NCI-H524 treated with DMSO at 0.1 percent for 48 hours (cell line): ENCODE results near the gene RGS13.
"Not testable (repeated sequence)": the region's sequence is repeated elsewhere in the genome, so short reads cannot be mapped to it uniquely, and the experiment has no call there.

Source experiments
- DNase-seq: peaks from one replicate; lab custom pipeline; 2025; lab: John Stamatoyannopoulos, UW

Gene RGS13

DNA sequence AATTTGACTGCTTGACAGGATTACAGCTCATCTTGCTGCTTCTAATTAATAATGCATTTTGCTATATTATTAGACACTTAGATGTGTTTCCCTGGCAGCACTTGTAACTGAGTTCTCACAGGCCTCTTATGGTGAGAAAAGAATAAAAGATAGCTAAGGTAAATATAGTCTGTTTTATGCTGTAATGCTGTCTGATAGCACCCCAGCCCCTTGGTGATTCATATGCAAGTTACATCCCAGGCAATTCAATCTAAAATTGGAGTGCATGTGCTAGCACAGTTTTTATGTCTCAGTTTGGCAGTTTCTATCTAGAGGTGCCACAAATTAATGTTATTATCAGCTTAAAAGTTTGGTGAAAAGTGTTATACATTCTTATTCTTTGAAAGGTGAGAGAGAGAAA is 42.2 kb downstream of the RGS13 start:
- no peak for DNase-seq

DNA sequence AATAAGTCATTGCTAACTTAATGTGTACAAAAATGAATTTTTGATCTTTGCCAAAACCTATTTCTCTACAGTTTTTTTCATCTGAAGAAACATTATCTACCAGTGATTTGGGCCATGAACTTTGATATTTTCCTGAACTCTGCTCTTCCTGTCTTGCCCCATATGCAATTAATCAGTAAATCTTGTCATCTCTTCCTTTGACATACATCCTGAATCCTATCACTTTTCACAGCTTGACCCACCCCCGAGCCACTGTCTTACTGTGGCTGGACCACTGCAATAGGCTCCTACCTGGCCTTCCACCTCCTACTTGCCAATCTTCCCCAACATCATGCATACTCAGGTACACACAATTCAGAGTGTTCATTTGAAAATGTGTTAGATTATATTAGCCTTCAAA is 46.4 kb downstream of the RGS13 start:
- no peak for DNase-seq

DNA sequence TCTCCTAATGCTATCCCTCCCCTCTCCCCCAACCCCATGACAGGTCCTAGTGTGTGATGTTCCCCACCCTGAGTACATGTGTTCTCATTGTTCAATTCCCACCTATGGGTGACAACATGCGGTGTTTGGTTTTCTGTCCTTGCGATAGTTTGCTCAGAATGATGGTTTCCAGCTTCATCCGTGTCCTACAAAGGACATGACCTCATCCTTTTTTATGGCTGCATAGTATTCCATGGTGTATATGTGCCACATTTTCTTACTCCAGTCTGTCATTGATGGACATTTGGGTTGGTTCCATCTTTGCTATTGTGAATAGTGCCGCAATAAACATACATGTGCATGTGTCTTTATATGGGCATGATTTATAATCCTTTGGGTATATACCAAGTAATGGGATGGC is 47.1 kb downstream of the RGS13 start:
- DNase-seq: not testable (repeated sequence)

DNA sequence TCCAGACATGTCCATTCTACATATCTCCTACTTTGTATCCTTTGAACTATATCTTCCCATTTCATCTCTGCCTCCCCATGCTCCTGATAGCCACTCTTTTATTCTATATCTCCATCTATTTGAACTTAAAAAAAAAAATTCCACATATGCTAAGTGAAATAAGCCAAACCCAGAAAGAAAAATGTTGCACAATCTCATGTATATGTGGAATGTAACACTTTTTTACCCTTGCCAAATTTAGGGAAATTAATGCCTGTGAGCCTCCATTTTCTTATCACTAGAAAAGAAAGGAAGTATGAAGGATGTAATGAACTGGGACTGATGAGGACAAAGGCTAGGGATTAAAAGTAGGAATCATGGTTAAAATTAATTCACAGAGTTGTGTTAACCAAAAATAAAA is 53.5 kb downstream of the RGS13 start:
- no peak for DNase-seq

DNA sequence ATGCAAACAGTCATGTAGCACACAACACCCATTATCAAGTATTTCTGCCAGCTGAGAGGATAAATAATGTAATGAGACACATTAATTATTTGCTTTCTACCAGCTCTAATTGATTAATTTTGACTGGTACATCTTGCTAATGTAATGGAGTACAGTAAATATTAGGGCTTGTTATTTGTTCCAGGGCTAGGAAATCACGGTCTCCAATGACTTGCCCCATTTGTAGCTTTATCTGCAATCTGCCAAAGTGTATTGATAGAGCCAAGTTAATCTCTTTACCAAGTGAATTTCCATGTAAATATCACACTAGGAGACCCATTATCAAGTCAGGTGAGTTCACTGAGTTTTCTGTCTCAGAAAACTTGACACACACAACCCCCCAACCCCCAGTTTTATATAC is 55.1 kb downstream of the RGS13 start:
- no peak for DNase-seq

DNA sequence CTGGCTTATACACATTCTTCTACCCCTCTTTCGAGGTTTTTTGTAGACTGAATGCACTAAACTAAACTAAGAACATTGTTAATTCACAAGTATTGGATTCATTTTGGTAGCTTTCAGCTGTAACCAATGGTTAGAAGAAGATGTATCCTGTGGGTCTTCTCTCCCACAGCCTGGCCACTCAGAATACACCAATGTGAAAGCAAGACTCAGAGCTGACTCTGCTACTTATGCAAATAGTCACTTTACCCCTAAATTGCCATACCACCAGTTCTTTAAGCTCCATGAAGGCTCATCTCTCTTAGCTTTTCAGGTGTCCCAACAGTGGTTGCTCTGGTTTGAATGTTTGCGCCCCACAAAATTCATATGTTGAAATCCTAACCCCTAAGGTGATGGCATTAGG is 60.1 kb downstream of the RGS13 start:
- DNase-seq: no peak

DNA sequence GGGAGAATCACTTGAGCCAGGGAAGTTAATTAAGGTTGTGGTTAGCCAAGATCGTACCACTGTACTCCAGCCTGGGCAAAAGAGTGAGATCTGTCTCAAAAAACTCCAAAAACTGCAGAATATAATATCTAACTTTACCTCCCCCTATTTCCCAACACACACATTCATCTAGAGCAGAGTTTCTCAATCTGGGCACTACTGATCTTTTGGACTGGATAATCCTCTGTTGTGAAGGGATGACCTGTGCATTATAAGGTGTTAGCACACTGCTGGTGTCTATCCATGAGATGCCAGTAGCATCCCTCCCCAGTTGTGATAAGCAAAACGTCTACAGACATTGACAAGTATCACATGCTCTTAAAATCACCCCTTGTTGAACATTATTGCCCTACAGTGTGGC is 61.8 kb downstream of the RGS13 start:
- DNase-seq: no peak

DNA sequence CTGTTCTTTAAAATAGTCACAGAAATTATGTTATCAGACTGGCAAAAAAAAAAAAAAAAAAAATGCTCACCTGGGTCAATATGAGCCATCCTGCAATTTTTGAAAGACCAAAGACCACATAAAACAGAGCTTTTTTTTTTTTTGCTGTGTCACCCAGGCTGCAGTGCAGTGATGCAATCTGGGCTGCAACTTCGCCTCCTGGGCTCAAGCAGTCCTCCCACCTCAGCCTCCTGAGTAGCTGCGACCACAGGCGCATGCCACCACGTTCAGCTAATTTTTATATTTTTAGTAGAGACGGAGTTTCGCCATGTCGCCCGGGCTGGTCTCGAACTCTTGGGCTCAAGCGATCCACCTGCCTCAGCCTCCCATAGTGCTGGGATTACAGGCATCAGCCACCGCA is 62.8 kb downstream of the RGS13 start:
- no peak for DNase-seq

DNA sequence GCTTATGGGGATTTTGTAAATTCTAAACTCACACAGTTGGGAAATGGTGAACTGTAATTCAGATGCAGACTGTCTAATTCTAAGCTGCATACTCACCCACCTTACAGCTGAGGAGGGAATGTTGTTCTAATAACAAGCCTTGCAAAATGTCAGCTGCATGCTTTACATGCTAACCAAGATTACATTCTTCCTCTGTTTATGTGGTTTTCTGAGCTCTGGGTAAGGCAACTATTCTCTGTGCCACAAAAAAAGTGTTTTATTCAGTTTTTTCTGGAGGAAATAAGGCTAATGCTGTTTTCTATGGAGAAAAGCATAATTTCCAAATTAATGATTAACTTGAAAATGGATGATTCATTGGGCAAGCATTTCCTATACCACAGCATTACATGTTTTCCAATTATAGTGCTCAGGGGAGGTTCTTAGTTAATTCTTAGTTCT is 64.9 kb downstream of the RGS13 start:
- DNase-seq: no peak

DNA sequence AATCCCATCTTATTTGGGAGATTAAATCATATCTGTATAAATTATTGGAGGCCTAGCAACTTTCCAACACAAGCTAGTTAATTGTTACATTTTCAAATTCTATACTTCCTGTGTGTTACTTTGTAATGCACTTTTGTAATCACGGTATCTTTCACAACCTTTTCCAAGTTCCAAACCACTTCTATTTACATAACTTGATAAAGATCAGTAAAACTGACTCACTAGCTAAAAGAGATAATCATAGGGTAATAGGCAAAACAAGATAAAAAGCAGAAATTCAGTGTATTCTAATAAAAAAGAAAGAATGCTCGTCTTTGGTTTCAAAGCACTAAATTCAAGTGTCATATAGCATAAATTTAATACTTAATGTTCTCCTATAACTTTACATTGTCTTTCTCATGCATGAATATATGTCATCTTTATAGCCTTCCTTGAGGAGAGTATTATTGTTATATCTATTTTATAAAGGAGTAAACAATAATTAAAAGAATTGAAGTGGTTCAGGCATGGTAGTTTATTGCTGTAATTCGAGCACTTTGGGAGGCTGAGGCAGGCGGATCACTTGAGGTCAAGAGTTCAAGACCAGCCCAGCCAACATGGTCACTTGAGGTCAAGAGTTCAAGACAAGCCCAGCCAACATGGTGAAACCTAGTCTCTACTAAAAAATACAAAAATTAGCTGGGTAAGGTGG is 66.4 kb downstream of the RGS13 start:
- no peak for DNase-seq

DNA sequence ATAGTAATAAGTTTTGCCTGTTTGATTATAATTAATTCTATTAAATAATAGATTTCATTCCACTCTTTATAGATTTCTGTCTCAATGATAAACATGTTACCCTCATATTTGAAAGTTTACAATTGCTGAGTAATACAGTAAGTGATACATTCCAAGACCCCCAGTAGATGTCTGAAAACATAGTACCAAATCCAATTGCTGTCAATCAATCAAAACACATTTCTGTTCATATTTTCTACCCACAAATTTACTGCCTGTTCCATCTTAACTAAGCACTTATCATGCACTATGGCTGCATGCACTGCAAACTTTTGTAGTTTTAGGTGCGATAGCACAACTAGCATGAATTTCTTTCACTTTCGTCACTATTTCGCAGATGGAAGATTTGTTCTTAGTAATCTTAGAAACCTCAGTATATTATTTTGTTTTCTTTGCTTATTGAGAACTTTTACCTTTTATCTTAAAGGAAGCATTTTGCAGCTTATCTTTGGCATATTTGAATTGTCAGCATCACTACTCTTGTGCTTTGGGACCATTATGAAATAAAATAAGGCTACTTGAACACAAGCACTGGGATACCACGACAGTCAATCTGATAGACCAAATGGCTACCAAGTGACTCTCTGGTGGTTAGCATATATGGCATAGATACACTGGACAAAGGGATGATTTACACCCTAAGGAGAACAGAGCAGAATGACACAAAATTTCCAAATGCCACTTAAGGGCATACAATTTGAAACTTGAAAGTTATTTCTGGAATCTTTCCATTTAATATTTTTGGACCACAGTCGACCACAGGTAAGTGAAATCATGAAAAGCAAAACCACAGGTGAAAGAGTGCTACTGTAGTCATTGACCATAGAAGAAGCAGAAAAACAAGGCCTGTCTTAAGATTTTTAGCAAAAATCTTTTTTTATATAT is 67.6 kb downstream of the RGS13 start:
- no peak for DNase-seq

DNA sequence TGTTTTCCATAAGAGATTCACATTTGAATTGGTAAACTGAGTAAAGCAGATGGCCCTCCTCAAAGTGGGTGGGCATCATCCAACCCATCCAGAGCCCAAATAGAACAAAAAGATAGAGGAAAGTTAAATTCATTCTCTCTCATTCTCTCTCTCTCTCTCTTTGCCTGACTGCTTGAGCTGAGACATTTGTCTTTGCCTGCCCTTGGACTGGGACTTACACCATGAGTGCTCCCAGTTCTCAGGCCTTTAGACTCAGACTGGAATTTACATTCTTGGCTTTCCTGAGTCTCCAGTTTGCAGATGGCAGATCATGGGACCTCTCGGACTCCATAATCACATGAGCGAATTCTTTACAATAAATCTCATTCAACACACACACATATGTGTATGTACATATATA is 69.6 kb downstream of the RGS13 start:
- DNase-seq: no peak

DNA sequence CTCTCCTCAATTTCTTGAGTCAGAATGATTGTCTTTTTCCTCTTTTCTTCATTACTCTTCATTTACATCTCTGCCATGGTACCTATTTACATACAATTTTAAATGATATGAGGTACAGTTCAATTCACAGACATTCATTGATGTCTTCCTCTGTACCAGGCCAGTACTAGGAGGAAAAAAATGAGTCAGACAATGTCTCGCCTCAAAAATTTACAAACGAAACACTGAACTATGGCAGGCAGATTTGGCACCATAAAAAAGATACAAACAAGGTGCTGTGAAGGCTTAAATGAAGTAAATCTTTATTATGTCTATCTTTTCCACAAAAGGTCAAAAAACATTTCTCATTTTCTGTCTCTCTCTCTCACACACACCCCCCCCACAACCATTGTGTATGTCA is 71.0 kb downstream of the RGS13 start:
- no peak for DNase-seq

DNA sequence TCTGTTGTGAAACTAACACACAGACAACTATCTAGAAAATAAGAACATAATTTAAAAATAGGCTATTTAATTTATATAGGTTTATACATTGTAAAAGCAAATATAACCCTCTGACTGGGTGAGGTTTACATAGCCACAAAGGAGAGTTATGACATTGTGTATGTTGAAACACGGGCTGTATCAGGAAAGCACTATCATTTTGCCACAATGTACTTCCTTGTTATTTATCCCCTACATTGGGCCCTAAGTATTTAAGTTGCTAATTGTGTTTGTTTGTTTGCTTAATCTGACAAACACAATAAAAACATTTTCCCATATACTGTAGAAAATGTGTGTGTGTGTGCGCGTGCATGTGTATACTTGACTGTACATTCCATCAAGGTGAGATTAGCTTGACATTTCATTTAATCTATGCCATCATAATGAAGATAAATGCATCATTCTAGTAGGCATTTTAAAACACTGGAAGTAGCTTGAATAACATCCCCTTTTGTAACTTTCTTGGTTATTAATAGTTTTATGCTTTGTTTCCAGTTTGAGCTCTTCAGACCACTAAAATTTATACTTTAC is 72.1 kb downstream of the RGS13 start:
- DNase-seq: no peak

DNA sequence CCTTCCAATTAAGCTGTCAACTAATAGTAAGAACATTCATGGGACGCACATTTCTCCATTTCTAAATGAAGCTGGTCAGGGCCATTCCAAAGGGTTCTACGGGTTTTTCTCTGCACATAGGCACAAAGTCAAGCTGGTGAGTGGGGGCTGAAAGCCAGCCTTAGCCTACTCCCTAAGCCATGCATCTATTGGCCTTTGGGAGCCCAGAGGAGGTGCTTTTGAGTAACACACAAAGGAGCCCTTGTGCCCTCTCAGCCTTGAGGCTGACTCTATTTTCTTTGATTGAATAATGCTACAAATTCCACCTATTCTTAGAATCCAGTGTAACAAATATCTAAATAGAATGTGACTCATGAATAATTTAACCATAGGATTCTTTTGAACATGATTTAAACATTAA is 73.6 kb downstream of the RGS13 start:
- DNase-seq: no peak
